Middle frontal gyrus (tissue), 1 donor: Measurements from ENCODE around the gene SCNN1A.

Experiments used
- DNase-seq: peaks from one replicate; pipeline ENCODE4 v3.0.0-alpha.2; 2015; ENCODE audit warnings: low spot score; ENCODE audit errors: extremely low spot score

SCNN1A gene

GRCh38 chr12:6368906-6369525 is 6.3 kb downstream of the SCNN1A start:
- DNase-seq, result no peak

DNA sequence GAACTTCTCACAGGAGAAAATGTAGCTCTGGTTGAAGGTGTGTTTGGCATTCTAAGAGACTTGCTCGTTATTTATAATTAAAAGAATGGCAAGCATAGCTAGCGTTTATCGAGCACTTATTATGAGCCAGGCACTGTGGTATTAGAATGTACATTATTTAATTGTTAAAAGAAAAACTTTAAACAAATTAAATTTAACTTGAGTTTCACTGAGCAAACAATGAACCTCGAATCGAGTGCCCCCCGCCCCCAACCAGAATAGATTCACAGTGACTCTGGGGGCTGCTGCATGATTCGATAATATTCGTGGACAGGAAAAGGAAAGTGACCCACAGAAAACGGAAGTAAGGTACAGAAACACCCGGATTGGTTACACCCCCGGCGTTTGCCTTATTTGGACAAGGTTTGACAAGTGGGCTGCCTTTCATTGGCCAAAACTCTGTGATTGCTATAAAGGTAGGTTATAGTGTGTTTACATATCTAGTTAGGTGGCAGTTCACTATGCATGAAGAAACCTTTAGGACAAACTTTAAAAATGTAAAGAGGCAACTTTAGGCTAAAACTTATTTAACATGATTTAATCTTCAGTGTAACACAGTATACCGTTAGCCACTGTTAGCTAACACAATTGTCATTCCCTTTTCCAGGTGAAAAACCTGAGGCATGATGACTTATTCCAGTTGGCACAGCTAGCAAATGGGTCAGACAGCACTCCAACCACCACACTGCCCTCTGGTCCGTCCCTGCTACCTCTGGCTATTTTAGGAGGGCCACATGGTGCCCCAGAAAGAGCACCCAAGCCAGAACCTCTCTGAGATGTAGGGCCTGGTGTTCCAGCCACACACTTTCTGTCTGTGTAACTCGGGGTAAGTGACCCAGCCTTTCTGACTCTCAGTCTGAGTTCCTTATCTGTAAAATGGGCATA is 7.1 kb downstream of the SCNN1A start:
- no peak for DNase-seq

DNA sequence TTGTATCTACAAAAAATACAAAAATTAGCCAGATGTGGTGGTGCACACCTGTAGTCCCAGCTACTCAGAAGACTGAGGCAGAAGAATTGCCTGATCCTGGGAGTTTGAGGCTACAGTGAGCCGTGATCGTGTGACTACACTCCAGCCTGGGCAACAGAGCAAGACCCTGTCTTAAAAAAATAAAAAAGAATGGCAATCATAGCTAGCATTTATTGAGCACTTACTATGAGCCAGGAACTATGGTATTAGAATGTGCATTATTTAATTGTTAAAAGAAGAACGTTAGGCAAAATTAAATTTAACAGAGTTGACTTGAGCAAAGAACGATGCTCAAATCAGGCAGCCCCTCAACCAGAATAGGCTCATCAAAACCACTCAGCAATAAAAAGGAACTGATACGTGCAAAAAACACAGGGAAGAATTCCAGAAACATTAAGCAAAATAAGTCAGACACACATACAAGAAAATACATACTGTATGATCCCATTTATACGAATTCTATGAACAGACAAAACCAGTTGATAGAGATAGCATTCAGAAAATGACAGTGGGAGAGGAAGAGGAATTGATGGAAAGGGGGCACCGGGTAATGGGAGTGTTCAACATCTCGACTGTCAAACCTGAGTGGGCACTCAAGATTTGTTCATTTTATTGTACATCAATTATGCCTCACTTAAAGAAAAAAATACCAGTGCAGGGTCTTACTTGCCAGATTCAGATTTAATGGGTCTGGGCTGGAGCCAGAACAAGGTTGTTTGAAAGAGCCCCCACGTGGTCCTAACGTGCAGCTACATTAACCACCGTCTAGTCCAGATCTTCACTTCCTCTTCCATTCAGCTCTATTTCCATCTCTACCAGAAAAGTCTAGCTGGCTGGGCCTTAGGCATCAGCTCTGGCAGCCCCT is 8.0 kb downstream of the SCNN1A start:
- no peak for DNase-seq

GRCh38 chr12:6364044-6364374 is 11.4 kb downstream of the SCNN1A start:
- DNase-seq, result no peak

- no peak for DNase-seq
Observed at GRCh38 chr12:6363330-6364043, 11.9 kb downstream of the SCNN1A start.

DNA sequence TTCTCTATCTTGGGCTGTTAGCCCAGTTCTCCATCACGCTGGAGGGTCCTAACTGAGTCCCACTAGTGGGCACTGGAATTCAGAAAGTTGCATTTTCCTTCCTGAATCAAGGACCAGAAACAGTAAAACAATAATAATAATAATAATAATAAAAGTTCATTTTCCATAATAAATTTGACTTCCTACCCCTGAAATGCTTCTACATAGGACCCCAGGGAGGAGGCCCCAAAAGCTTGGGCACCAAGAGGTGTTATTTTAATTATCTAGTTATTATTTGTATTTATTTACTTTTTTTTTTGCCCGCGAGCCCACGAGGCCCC is 12.4 kb downstream of the SCNN1A start:
- no peak for DNase-seq

- no peak for DNase-seq
Observed at GRCh38 chr12:6362403-6362802, 13.0 kb downstream of the SCNN1A start.

GRCh38 chr12:6361834-6362233 is 13.5 kb downstream of the SCNN1A start:
- DNase-seq, result no peak

DNA sequence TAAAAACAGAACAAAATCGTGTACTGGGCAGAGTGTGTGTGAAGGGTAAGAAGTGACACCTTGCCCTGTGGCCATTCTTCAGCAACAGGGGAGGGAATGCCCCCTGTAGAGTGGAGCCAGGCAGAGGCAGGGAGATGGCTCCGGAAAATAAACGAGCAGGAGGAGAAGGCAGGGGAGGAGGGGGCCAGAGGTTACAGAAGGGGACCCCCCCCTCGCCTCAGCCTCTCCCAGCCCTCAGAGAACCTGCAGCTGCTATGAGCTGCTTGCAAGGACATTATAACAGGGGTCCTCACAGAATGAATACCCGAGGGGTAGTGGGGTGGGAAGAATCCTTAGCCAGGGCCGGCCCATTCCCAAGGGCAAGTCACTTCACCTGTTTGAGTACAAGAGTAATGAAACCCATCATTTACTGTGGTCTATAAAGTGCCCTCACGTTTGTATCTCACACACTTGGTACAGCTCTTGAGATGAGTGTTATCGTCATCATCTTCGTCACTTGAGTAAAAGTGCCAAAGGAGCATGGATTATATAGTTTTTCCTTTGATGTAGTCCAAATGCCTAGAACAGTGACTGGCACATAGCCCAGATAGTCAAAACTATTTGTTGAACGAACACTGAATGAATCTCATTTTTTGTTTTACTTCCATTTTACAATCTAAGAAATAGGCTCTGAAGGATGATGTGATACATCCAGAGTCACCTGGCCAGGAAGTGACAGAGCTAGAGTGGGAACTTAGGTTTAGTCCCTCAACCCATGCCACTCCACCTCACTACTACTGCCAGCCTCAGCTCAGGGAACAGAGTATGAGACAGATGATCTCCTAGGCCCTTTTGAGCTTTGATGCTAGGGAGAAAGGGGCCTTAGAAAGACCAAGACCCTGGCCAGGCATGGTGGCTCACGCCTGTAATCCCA is 14.5 kb downstream of the SCNN1A start:
- no peak for DNase-seq

GRCh38 chr12:6360080-6360571 is 15.2 kb downstream of the SCNN1A start:
- no peak for DNase-seq

DNA sequence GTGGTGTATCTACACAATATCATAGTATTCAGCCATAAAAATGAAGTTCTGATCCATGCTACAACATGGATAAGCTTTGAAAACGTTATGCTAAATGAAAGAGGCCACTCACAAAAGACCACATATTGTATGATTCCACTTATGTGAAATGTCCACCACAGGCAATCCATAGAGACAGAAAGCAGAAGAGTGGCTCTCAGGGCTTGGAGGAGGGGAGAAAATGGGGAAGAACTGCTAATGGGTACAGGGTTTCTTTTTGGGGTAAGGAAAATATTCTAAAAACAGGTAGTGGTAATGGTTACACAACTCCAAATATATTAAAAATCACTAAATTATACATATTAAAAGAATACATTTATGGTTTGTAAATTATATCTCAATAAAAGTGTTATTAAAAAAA is 16.5 kb downstream of the SCNN1A start:
- no peak for DNase-seq

- DNase-seq, result no peak
Observed at GRCh38 chr12:6356374-6356820, 19.0 kb downstream of the SCNN1A start.

DNA sequence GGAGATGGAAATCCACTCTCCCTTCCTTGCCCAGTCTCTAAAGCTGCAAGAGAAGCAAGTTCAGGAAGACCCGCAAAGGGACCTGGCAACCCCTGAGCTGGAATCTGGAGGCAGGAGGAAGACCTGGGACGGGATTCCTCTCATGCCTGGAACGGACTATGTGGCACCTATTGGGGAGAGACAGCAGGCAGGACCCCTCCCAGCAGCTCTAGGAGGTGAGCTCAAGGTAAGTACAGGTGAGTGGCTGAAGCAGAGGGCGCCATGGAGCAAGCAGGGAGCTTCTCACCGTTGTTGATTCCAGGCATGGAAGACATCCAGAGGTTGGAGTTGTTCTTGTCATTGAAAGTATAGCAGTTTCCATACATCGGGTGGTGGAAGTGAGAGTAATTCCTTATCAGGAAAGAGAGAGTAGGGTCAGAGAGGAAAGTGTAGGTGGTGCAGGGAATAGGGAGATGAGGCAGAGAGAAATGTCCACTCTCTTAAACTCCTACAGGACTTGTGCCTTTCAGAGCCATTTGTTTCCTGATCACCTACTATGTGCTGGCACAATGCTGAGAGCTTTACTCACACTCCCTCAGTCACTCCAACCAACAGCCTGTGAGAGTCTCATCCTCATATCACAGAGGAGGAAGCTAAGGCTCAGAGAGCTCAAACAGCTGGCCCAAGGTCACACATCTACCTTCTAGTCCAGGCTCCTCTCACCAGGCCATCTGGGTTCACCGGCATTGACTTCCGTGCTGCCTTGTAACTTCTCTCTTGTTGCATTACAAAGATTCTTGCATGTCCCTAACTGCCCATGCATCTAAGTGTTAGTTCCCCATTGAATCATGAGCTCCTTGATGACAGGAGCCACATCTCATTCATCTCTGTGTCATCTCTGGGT is 19.6 kb downstream of the SCNN1A start:
- no peak for DNase-seq

- DNase-seq, result no peak
Observed at GRCh38 chr12:6354495-6355393, 20.6 kb downstream of the SCNN1A start.

DNA sequence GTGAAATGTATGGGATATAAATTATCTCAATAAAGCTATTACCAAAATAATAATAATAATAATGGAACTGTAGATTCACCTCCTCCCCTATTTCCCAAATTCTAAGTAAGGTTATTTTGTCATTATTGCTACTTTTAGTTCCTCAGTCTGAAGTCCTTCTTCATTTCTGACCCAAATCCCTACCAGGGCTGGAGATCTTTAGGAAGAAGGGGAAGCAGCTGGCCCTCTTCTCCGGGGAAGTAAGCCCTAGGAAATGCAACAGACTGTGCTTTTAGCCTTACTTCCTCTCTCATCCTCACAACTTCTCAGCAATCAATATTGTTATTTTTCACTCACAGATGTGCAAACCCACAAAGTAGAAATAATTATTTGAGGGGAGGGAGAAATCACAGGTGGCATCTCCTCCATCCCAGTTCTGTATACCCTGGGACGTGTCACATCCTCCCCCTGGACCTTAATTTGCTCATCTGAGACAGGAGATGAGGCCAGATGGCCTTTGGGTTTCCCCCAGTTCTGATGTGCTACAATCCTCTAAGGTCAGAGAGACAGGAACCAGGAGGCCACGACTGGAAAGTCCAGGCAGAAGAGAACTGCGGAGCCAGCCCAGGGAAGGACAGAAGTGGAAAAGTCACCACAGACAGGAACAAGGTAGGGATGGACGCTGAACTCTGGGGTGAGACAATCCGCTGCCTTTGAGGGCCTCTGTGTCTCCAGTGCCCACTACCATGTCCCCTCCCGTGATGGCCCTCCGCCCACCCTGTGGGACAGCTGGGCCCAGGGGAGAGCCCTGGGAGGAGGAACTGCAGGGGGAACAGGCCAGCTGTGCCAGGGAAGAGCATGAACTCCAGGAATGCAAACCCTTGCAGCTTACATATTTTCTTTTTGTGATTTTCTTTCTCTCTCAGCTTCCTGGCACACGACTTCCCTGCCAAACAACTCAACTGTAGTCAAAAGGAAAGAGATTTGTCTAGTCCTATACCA is 22.9 kb downstream of the SCNN1A start:
- no peak for DNase-seq

DNA sequence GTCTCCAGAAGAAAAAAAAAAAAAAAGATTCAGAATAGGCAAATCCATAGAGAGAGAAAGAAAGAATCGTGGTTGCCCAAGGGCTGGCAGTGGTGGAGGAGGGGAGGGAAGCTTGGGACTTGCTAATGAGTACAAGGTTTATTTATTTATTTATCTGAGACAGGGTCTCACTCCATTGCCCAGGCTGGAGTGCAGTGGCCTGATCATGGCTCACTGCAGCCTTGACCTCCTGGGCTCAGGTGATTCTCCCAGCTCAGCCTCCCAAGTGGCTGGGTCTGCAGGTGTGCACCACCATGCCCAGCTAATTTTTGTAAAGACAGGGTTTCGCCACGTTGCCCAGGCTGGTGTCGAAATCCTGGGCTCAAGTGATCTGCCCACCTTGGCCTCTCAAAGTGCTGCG is 23.7 kb downstream of the SCNN1A start:
- no peak for DNase-seq
